Mesenchymal stem cell (in vitro differentiated cells and primary cell): ENCODE data around the gene FAM43B.

ENCODE experiments used
- DNase-seq: peaks from one replicate; pipeline ENCODE4 v3.0.0-alpha.2; 2013
- H2AFZ ChIP-seq: one replicate; pipeline ENCODE4 v1.6.1; 2013; ENCODE audit warnings: low read depth, mild to moderate bottlenecking, control low read depth, inconsistent platforms, low read length, moderate library complexity
- H2AK5ac ChIP-seq: 2 replicates; pipeline ENCODE4 v1.6.1; 2013; ENCODE audit warnings: low read length, moderate library complexity, mild to moderate bottlenecking, inconsistent platforms; ENCODE audit not compliant: severe bottlenecking
- H2BK120ac ChIP-seq: one replicate; pipeline ENCODE4 v1.6.1; 2013; ENCODE audit warnings: low read depth, mild to moderate bottlenecking, inconsistent platforms, low read length, moderate library complexity
- H2BK12ac ChIP-seq, 2 experiments: one replicate each; pipeline ENCODE4 v1.6.1; 2013; ENCODE audit warnings: inconsistent platforms in 2 of 2, low read length in 2 of 2, mild to moderate bottlenecking in 2 of 2, moderate library complexity in 2 of 2, control low read depth in 1 of 2
- H2BK15ac ChIP-seq: one replicate; pipeline ENCODE4 v1.6.1; 2013; ENCODE audit warnings: mild to moderate bottlenecking, low read depth, inconsistent platforms; ENCODE audit not compliant: poor library complexity, severe bottlenecking
- H2BK5ac ChIP-seq: 2 replicates; pipeline ENCODE4 v1.6.1; 2013; ENCODE audit warnings: low read depth, mild to moderate bottlenecking, low read length, control low read depth, inconsistent platforms; ENCODE audit not compliant: poor library complexity, severe bottlenecking
- H3K14ac ChIP-seq, 2 experiments: one replicate each; pipeline ENCODE4 v1.6.1; 2013; ENCODE audit warnings: inconsistent platforms in 2 of 2, low read length in 2 of 2, control low read depth in 1 of 2, mild to moderate bottlenecking in 1 of 2, moderate library complexity in 1 of 2
- H3K18ac ChIP-seq, 2 experiments: one replicate each; pipeline ENCODE4 v1.6.1; 2013; ENCODE audit warnings: inconsistent platforms in 2 of 2, low read length in 2 of 2, control low read depth in 1 of 2, low read depth in 1 of 2, mild to moderate bottlenecking in 1 of 2
- H3K23ac ChIP-seq, 2 experiments: one replicate each; pipeline ENCODE4 v1.6.1; 2013; ENCODE audit warnings: inconsistent platforms in 2 of 2, low read length in 2 of 2, mild to moderate bottlenecking in 2 of 2, moderate library complexity in 2 of 2, control low read depth in 1 of 2
- H3K27ac ChIP-seq: 2 replicates; pipeline ENCODE4 v1.5.1; 2013; ENCODE audit warnings: mild to moderate bottlenecking, moderate library complexity, low read length, control low read depth, inconsistent platforms; ENCODE audit not compliant: poor library complexity, severe bottlenecking
- H3K27me3 ChIP-seq, 2 experiments: 2 replicates each; pipeline versions ENCODE4 v1.6.1 to v1.7.0; 2013; ENCODE audit warnings: low read length in 2 of 2, mild to moderate bottlenecking in 2 of 2, moderate library complexity in 2 of 2, control low read depth in 1 of 2, inconsistent platforms in 1 of 2; ENCODE audit not compliant: control insufficient read depth in 1 of 2, insufficient read depth in 1 of 2
- H3K36me3 ChIP-seq, 2 experiments: 2 replicates each; pipeline versions ENCODE4 v1.6.1 to v1.7.0; 2013; ENCODE audit warnings: low read length in 2 of 2, control low read depth in 1 of 2, inconsistent platforms in 1 of 2, low read depth in 1 of 2, mild to moderate bottlenecking in 1 of 2; ENCODE audit not compliant: insufficient read depth in 2 of 2, control insufficient read depth in 1 of 2
- H3K4ac ChIP-seq, 2 experiments: one replicate each; pipeline ENCODE4 v1.6.1; 2013; ENCODE audit warnings: inconsistent platforms in 2 of 2, low read length in 2 of 2, mild to moderate bottlenecking in 2 of 2, moderate library complexity in 2 of 2, control low read depth in 1 of 2, low read depth in 1 of 2
- H3K4me1 ChIP-seq: 2 replicates; pipeline ENCODE4 v1.6.1; 2013; ENCODE audit warnings: low read depth, low read length, control low read depth; ENCODE audit not compliant: control insufficient read depth, insufficient read depth
- H3K4me2 ChIP-seq: 2 replicates; pipeline ENCODE4 v1.6.1; 2013; ENCODE audit warnings: low read length, mild to moderate bottlenecking, inconsistent platforms; ENCODE audit not compliant: poor library complexity, severe bottlenecking
- H3K4me3 ChIP-seq, 2 experiments: 2 replicates each; pipeline versions ENCODE4 v1.5.1 to v1.7.0; 2013; ENCODE audit warnings: low read length in 2 of 2, mild to moderate bottlenecking in 2 of 2, control low read depth in 1 of 2, low read depth in 1 of 2; ENCODE audit not compliant: insufficient read depth in 1 of 2
- H3K79me1 ChIP-seq: replicated peaks from 2 replicates; pipeline ENCODE4 v1.6.1; 2013; ENCODE audit warnings: mild to moderate bottlenecking, control low read depth, low read length, inconsistent platforms; ENCODE audit not compliant: poor library complexity, severe bottlenecking
- H3K9ac ChIP-seq: 2 replicates; pipeline ENCODE4 v1.7.0; 2013; ENCODE audit warnings: mild to moderate bottlenecking, low read length, moderate library complexity
- H3K9me3 ChIP-seq: 2 replicates; pipeline ENCODE4 v1.7.0; 2013; ENCODE audit warnings: mild to moderate bottlenecking, low read length; ENCODE audit not compliant: control insufficient read depth
- H4K8ac ChIP-seq: one replicate; pipeline ENCODE4 v1.6.1; 2013; ENCODE audit warnings: inconsistent platforms, mild to moderate bottlenecking, low read length, moderate library complexity
- H4K91ac ChIP-seq: one replicate; pipeline ENCODE4 v1.6.1; 2013; ENCODE audit warnings: mild to moderate bottlenecking, low read length, inconsistent platforms
- WGBS: methylation state at CpG from one replicate; pipeline ENCODE4 v1.1.7; 2013; ENCODE audit warnings: mixed read lengths; 5-methylcytosine and 5-hydroxymethylcytosine counted together

Gene FAM43B

GRCh38 chr1:20538227-20538626 lies 14.1 kb upstream of the FAM43B start:
- Histone ChIP-seq H4K8ac (no peak overlapping the region), H3K9me3 (peaks cover 9% of the 10 kb centered on the region), H3K36me3 (no peaks in the 10 kb centered on the region), H3K4me1 (no peaks in the 10 kb centered on the region), H3K4me3 (no peak overlapping the region), H4K91ac (no peak overlapping the region), H2BK120ac (no peak overlapping the region), H3K14ac (no peak overlapping the region), H3K18ac (no peak overlapping the region), H3K4me2 (no peak overlapping the region), H3K23ac (no peak overlapping the region), H3K79me1 (no peaks in the 10 kb centered on the region), H3K4ac (no peak overlapping the region), H2BK5ac (no peak overlapping the region), H2BK15ac (no peak overlapping the region), H3K27me3 (peaks cover 43 to 64% of the 10 kb centered on the region in 2 experiments), H3K9ac (no peak overlapping the region), H2AFZ (no peak overlapping the region), H2AK5ac (no peak overlapping the region), H2BK12ac (no peak overlapping the region), H3K27ac (no peak overlapping the region)
- 75% methylated on average over 2 of the region's 2 CpGs for WGBS
- DNase-seq: no peak

- H3K14ac ChIP-seq: no peak overlapping the region
- DNase-seq: no peak
- WGBS: 85% methylated on average over 3 of the region's 3 CpGs
- H3K36me3 ChIP-seq: no peaks in the 10 kb centered on the region
- H2BK120ac ChIP-seq: no peak overlapping the region
- H3K4me3 ChIP-seq: no peak overlapping the region
- no peak overlapping the region for H3K18ac ChIP-seq
- H4K91ac ChIP-seq: no peak overlapping the region
- H3K23ac ChIP-seq: no peak overlapping the region
- H3K9ac ChIP-seq: no peak overlapping the region
- no peak overlapping the region for H2AFZ ChIP-seq
- no peak overlapping the region for H3K27ac ChIP-seq
- H3K79me1 ChIP-seq: no peaks in the 10 kb centered on the region
- peaks cover 9% of the 10 kb centered on the region for H3K9me3 ChIP-seq
- no peak overlapping the region for H3K4me2 ChIP-seq
- no peak overlapping the region for H3K4ac ChIP-seq
- no peak overlapping the region for H2BK5ac ChIP-seq
- H2BK15ac ChIP-seq: no peak overlapping the region
- no peaks in the 10 kb centered on the region for H3K4me1 ChIP-seq
- H2BK12ac ChIP-seq: no peak overlapping the region
- H2AK5ac ChIP-seq: no peak overlapping the region
- H4K8ac ChIP-seq: no peak overlapping the region
- H3K27me3 ChIP-seq: peaks cover 36 to 57% of the 10 kb centered on the region in 2 experiments
Observed at GRCh38 chr1:20538760-20539551, 13.4 kb upstream of the FAM43B start.

- no peaks in the 10 kb centered on the region for H3K36me3 ChIP-seq
- no peak overlapping the region for H3K4me2 ChIP-seq
- no peak overlapping the region for H3K18ac ChIP-seq
- H3K14ac ChIP-seq: no peak overlapping the region
- no peak overlapping the region for H2AK5ac ChIP-seq
- H3K4ac ChIP-seq: no peak overlapping the region
- H2BK12ac ChIP-seq: no peak overlapping the region
- no peak overlapping the region for H3K4me3 ChIP-seq
- no peak overlapping the region for H2AFZ ChIP-seq
- peaks cover 34 to 44% of the 10 kb centered on the region in 2 experiments for H3K27me3 ChIP-seq
- H2BK15ac ChIP-seq: no peak overlapping the region
- H3K27ac ChIP-seq: no peak overlapping the region
- WGBS: 100% methylated on average over 1 of the region's 1 CpG
- H2BK120ac ChIP-seq: no peak overlapping the region
- DNase-seq: no peak
- H4K8ac ChIP-seq: no peak overlapping the region
- H3K23ac ChIP-seq: no peak overlapping the region
- no peak overlapping the region for H3K9ac ChIP-seq
- H2BK5ac ChIP-seq: no peak overlapping the region
- H3K4me1 ChIP-seq: no peaks in the 10 kb centered on the region
- no peak overlapping the region for H4K91ac ChIP-seq
- peaks cover 9% of the 10 kb centered on the region for H3K9me3 ChIP-seq
- H3K79me1 ChIP-seq: no peaks in the 10 kb centered on the region
Observed at GRCh38 chr1:20540281-20540680, 12.1 kb upstream of the FAM43B start.

- no peak overlapping the region for H2BK15ac ChIP-seq
- H3K27ac ChIP-seq: no peak overlapping the region
- no peak overlapping the region for H3K9ac ChIP-seq
- WGBS: 97% methylated on average over 3 of the region's 3 CpGs
- H3K36me3 ChIP-seq: no peaks in the 10 kb centered on the region
- no peak overlapping the region for H2AFZ ChIP-seq
- H3K4me1 ChIP-seq: peaks cover 2% of the 10 kb centered on the region
- no peaks in the 10 kb centered on the region for H3K79me1 ChIP-seq
- H3K23ac ChIP-seq: no peak overlapping the region
- no peak overlapping the region for H3K4me2 ChIP-seq
- H3K18ac ChIP-seq: no peak overlapping the region
- H2AK5ac ChIP-seq: no peak overlapping the region
- no peak overlapping the region for H2BK120ac ChIP-seq
- no peak overlapping the region for H3K4me3 ChIP-seq
- H3K9me3 ChIP-seq: no peaks in the 10 kb centered on the region
- no peak overlapping the region for H3K14ac ChIP-seq
- DNase-seq: no peak
- H2BK5ac ChIP-seq: no peak overlapping the region
- H3K27me3 ChIP-seq: peaks cover 36 to 56% of the 10 kb centered on the region in 2 experiments
- H3K4ac ChIP-seq: no peak overlapping the region
- no peak overlapping the region for H2BK12ac ChIP-seq
- H4K91ac ChIP-seq: no peak overlapping the region
- no peak overlapping the region for H4K8ac ChIP-seq
Observed at GRCh38 chr1:20546637-20547036, 5.7 kb upstream of the FAM43B start.
